ENCODE results near the gene STEAP3. TPM values are rescaled to one million over a fixed set of nuclear protein-coding genes. Genes with fewer than 3 reads are reported as not detected.

STEAP3 gene
- total RNA-seq, 1 experiment from 2014 or later, result 27.3 TPM

DNA sequence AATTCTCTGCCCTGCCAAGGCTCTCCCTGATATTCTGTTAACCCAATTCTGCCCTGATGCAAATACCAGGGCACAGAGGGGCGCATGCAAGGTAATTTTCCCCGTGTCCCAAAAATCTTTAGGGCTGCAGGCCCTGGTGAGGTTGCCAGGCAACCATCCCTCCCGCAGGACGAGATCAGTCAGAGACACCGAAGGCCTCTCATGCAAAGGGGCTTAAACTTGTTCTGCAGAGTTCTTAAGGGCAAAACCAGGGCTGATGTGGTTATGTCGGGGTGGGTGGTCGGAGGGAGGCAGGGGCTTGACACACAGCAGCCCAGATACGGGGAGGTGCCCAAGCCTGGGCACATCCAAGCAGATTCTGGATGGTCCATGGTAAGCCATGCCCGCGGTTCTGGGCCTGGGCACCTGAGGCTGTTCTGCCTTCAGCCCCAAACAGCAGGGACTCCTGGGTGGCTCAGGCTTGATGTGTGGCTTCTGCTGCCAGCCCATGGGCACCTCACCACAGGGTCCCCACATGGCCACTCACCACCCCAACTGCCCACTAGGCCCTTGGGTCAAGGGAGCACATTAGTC lies 27.2 kb downstream of the STEAP3 start:
- intact Hi-C loops (cut with micrococcal nuclease), result no loop called here
- Histone ChIP-seq H3K27me3 (ENCODE audit: low read length) (no peaks in the 10 kb centered on the region), H3K9me3 (ENCODE audit: low read length) (no peaks in the 10 kb centered on the region), H4K20me1 (ENCODE audit: low read length) (no peaks in the 10 kb centered on the region), H3K4me3 (ENCODE audit: low read length) (no peak overlapping the region), H3K79me2 (ENCODE audit: low read length) (peaks cover 13% of the 10 kb centered on the region; the same call in 1 of the 2 replicates), H3K4me1 (ENCODE audit: insufficient read depth, low read length) (peaks cover 41% of the 10 kb centered on the region), H3K9me2 (replicated peaks; ENCODE audit: low read length) (no peaks in the 10 kb centered on the region), H3F3A (ENCODE audit: low read length, unreplicated experiment) (peaks cover 3% of the 10 kb centered on the region), H3K4me2 (ENCODE audit: low read length) (no peak overlapping the region), H2AFZ (ENCODE audit: low read length) (no peak overlapping the region), H3K36me3 (ENCODE audit: low read depth, low read length) (peaks cover 13% of the 10 kb centered on the region; the same call in 1 of the 2 replicates), H3K27ac (ENCODE audit: low read length) (no peak overlapping the region), H3K9ac (ENCODE audit: low read length) (no peak overlapping the region)
- BruUV-seq (replicated peaks), result no TSS peak
- CTCF ChIA-PET, result no interaction called here
- DNase-seq, result no peak
- POLR2A ChIA-PET (ENCODE audit: unreplicated experiment), result no interaction called here
- TF ChIP-seq, protein P1, sequence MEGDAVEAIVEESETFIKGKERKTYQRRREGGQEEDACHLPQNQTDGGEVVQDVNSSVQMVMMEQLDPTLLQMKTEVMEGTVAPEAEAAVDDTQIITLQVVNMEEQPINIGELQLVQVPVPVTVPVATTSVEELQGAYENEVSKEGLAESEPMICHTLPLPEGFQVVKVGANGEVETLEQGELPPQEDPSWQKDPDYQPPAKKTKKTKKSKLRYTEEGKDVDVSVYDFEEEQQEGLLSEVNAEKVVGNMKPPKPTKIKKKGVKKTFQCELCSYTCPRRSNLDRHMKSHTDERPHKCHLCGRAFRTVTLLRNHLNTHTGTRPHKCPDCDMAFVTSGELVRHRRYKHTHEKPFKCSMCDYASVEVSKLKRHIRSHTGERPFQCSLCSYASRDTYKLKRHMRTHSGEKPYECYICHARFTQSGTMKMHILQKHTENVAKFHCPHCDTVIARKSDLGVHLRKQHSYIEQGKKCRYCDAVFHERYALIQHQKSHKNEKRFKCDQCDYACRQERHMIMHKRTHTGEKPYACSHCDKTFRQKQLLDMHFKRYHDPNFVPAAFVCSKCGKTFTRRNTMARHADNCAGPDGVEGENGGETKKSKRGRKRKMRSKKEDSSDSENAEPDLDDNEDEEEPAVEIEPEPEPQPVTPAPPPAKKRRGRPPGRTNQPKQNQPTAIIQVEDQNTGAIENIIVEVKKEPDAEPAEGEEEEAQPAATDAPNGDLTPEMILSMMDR (conservative IDR thresholded peaks at IDR 0.05; ENCODE audit: low read depth, low read length), result no peak
- TF ChIP-seq EZH2 (IDR thresholded peaks at IDR 0.05; ENCODE audit: low read length, unreplicated experiment) (no peak), EZH2phosphoT487 (IDR thresholded peaks at IDR 0.05; ENCODE audit: borderline replicate concordance, low read length) (no peak)
- no peak for ATAC-seq

DNA sequence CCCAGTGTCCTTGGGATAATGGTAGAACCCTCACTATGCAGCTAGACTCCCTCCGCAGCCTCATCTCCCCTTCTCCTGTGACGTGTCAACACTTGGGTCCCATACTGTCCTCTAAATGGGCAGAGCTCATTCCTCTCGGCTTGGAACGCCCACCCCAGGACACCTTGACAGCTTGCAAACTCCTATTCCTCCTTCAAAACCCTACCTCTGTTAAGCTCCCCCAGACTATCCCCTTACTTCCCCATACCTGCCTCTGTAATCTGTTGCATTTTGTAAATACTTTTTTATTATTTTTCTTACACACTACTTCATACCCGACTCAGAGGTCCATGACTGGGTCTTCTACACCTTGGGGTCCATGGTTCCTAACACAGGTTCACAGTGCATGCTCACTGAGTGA lies 28.0 kb downstream of the STEAP3 start:
- no peak for DNase-seq
- Histone ChIP-seq H4K20me1 (ENCODE audit: low read length) (no peaks in the 10 kb centered on the region), H3K9me3 (ENCODE audit: low read length) (no peaks in the 10 kb centered on the region), H3K4me1 (ENCODE audit: insufficient read depth, low read length) (peaks cover 49% of the 10 kb centered on the region), H3K4me3 (ENCODE audit: low read length) (no peak overlapping the region), H3K27ac (ENCODE audit: low read length) (no peak overlapping the region; the same call in 1 of the 2 replicates), H3K9me2 (replicated peaks; ENCODE audit: low read length) (no peaks in the 10 kb centered on the region), H3K27me3 (ENCODE audit: low read length) (no peaks in the 10 kb centered on the region), H2AFZ (ENCODE audit: low read length) (no peak overlapping the region), H3K79me2 (ENCODE audit: low read length) (peaks cover 13% of the 10 kb centered on the region; the same call in 1 of the 2 replicates), H3F3A (ENCODE audit: low read length, unreplicated experiment) (peaks cover 3% of the 10 kb centered on the region), H3K36me3 (ENCODE audit: low read depth, low read length) (peaks cover 13% of the 10 kb centered on the region; the same call in 1 of the 2 replicates), H3K9ac (ENCODE audit: low read length) (no peak overlapping the region), H3K4me2 (ENCODE audit: low read length) (no peak overlapping the region)
- intact Hi-C loops (cut with micrococcal nuclease), result no loop called here
- ChIA-PET POLR2A (ENCODE audit: unreplicated experiment) (no interaction called here), CTCF (no interaction called here)
- TF ChIP-seq, protein P1 (conservative IDR thresholded peaks at IDR 0.05; ENCODE audit: low read depth, low read length), result no peak
- no peak for TF ChIP-seq EZH2phosphoT487 (IDR thresholded peaks at IDR 0.05; ENCODE audit: borderline replicate concordance, low read length)
- TF ChIP-seq EZH2 (IDR thresholded peaks at IDR 0.05; ENCODE audit: low read length, unreplicated experiment), result no peak
- ATAC-seq, result no peak
- no TSS peak for BruUV-seq (replicated peaks)

Measured in PC-3 (cell line).